HUDEP-2 (cell line): ENCODE results near the gene GGTLC3.
"Not testable (repeated sequence)": the region's sequence is repeated elsewhere in the genome, so short reads cannot be mapped to it uniquely, and the experiment has no call there.

ENCODE experiments used
- DNase-seq, 76 experiments: peaks; one replicate each; lab custom pipeline; 2025; ENCODE audit not compliant: unreplicated experiment in 76 of 76; lab: John Stamatoyannopoulos, UW

The GGTLC3 gene

GRCh38 chr22:18518061-18518460 is at the start of gene GGTLC3:
Gene GGTLC3, minus strand, starts transcription at chr22:18518161. Its CDS starts 264 bp downstream, at chr22:18517897.
- not testable (repeated sequence) for DNase-seq

- not testable (repeated sequence) for DNase-seq
Measured at GRCh38 chr22:18560099-18560974, 42.4 kb upstream of the GGTLC3 start.

DNA sequence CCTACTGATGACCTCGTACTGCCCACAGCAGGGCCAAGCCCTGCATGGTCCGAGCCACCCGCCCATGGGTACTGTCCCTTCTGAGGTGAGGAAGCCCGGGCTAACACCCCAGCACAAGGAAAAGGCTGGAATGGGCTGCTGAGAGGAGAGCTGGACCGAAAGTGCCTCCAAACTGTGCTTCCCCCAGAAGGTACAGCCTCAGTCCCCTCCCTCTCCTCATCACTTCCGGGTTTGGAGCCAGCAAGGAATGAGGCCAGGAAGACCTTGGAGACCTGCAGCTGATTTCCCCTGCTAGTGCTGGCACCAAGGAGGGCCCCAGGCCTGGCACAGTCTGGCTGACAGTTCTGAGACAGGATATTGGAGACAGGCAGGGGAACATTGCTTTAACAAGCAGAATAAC is 41.0 kb upstream of the GGTLC3 start:
- DNase-seq = not testable (repeated sequence)

DNA sequence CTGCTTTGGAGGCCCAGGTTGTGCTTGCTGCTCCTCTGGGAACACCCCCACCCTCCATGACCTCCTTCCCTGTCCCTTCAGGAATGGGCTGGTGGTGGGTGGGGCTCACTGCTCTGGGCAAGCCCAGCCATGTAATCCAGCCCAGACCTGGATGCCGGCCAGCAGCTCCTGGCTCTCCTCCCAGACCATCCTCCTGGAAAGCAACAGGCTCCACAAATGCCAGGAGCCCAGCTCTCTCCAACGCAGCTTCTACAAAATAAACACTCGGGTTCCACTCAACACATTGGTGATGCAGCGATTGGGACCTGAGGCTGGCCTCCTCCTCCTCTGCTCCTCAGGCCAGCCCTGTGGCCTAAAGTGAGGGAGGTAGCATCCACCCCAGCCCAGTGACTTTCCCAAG is 40.6 kb upstream of the GGTLC3 start:
- DNase-seq = not testable (repeated sequence)

- DNase-seq = not testable (repeated sequence)
Measured at GRCh38 chr22:18554280-18555256, 36.6 kb upstream of the GGTLC3 start.

DNA sequence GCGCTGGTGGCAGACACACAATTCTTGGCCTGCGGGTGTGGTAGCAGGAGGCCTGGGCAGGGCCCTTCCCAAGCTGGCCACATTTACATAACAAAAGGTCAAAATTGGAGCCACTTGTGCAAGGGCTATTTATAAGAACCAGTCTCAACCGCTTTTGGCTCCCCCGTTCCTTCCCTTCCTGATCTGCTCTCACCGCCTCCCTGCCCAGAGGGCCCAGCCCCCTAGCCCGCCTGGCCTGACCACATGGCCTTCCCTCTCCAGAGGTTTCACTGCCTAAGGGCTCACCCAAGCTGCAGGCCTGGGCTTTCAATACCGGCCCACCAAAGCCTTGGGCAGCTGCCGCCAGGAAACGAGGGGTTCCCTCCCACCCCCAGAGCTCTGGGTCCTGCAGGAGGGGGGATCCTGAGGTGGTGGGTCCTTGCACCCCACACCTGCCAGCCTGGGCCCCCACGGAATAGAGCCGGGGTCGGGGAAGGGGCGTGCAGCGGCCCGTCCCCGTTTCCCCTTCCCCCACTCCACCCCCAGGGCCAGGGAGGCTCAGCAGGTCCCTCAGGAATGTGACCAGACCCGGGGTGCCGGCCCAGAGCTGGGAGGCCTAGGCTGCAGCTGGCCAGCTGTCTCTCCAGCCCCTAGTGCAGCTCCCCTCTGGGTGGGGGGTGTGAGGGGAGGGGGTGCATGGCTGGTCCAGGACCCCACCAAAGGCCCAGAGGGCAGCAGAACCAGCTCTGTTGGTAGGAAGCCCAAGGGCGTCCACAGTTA is 35.1 kb upstream of the GGTLC3 start:
- DNase-seq = not testable (repeated sequence)

- not testable (repeated sequence) for DNase-seq
Measured at GRCh38 chr22:18551046-18551445, 33.1 kb upstream of the GGTLC3 start.

GRCh38 chr22:18549458-18550179 is 31.7 kb upstream of the GGTLC3 start:
- DNase-seq = not testable (repeated sequence)

DNA sequence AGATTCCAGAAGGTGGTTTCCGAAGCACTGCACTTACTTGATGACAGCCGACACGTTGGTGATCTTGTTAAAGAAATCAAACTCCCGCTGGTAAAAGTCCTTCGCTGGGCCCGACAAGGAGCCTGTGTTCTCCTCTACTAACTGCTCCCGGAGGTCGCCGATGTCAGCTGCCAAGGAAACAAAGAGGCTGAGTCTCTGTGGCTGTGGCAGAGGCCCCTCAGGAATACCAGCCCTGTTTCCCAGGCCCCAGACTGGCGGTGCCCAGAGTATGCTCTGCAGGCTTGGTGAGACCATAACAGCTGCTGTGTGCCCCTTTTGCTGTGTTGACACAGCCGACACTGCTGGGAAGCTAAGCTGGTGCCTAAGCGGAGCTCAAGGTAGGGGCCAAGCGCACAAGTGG is 26.7 kb upstream of the GGTLC3 start:
- not testable (repeated sequence) for DNase-seq

DNA sequence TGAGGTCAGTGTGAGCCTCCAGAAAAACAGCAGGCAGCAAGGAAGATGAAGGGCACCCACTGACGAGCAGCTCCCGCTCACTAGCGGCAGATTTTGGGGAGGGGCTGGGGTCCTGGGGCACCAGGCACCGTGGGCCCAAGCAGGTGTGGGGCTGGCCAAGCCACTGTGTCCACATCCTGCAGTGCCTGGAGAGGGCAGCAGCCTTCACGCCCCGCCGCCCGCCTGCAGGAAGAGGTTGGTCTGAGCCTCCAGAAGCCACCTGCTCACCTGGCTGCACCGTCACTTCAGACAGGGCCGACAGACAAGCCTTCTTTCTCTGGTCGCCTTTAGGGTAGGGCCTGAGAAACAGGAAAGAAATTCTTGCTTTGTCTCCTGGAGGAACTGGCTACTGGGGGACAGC is 25.4 kb upstream of the GGTLC3 start:
- DNase-seq = not testable (repeated sequence)

DNA sequence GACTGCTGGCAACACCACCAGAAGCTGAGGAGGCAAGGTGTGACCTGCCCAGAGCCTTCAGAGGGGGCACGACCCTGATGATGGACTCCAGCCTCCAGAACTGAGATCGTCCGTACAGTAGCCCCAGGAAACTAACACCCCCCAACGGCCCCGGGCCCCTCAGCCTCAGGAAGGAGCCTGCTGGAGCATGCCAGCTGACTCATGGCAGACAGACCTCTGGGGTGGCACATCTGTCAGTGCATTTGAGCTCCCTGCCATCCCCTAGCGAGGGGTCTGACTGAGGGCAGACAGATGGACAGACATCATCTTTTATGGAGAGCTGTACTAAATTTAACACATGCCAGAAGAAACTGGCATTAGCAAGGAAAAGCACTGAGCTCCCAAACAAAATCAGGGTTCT is 22.0 kb upstream of the GGTLC3 start:
- DNase-seq = not testable (repeated sequence)

DNA sequence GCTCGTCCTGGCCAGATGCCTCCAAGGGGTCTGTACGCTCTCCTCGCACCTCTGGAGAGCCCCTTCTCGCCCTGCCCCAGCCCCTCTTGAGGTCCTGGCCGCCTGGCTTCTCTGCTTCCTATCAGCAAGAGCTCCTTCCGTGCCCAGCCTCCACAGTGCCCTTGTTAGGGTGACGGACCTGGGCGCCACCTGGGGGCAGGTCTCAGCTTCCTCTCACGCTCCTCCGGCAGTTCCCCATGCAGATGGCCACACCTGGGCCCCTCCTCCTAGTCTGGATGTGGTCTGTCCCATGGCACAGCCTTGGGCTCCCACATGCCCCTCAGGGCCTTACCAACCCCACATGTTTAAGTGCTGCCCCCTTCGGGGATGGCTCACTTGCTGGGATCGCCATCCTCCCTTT is 16.4 kb upstream of the GGTLC3 start:
- DNase-seq = not testable (repeated sequence)

DNA sequence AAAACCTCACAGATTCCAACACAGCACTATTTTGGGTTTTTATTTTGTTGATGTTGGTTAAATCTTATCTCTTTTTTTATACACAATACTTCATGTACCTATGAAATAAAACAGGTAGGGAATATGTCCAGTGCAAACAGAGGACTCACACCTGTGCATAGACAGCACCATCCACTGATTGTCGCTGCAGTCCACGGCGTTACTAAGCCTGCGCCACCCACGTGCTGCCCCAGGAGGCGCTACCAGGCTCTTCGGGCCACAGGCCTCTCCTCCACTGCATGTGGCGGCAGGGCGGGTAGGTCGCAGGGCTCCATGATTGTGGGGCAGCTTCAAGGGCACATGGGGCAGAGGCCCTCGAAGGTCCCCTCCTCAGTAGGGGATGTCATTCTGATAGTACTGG is 15.7 kb upstream of the GGTLC3 start:
- not testable (repeated sequence) for DNase-seq

DNA sequence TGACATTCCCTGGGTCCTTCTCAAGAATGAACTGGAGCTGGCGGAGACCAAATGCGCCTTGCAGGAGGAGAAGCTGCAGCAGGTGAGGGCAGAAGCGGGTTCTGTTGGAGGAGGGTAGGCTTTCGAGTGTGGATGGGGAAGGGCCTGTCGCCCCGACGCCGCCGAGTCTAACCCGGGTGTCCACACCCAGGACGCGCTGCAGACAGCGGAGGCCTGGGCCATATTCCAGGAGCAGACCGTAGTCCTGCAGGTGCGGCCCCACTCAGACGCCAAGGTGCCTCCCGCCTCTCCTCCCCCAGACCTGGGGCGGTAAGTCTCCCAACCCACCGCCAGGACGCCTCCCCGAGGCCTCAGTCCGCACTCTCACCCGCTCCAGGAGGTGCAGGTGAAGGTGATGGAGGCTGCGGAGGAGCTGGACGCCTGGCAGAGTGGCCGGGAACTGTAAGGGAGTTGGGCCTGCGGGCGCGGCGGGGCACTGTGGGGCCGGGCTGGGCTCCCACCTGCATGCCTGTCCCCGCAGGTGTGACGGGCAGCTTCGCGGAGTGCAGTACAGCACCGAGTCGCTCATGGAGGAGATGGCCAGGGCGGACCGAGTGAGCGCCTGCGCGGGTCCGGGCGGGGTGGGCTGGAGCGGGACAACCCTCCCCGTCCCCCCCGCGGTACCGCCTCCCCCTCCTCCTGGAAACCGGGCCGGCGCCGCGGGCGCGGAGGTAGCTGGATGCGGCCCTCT is 11.6 kb upstream of the GGTLC3 start:
- DNase-seq = not testable (repeated sequence)

- DNase-seq = not testable (repeated sequence)
Measured at GRCh38 chr22:18528597-18529415, 10.8 kb upstream of the GGTLC3 start.

DNA sequence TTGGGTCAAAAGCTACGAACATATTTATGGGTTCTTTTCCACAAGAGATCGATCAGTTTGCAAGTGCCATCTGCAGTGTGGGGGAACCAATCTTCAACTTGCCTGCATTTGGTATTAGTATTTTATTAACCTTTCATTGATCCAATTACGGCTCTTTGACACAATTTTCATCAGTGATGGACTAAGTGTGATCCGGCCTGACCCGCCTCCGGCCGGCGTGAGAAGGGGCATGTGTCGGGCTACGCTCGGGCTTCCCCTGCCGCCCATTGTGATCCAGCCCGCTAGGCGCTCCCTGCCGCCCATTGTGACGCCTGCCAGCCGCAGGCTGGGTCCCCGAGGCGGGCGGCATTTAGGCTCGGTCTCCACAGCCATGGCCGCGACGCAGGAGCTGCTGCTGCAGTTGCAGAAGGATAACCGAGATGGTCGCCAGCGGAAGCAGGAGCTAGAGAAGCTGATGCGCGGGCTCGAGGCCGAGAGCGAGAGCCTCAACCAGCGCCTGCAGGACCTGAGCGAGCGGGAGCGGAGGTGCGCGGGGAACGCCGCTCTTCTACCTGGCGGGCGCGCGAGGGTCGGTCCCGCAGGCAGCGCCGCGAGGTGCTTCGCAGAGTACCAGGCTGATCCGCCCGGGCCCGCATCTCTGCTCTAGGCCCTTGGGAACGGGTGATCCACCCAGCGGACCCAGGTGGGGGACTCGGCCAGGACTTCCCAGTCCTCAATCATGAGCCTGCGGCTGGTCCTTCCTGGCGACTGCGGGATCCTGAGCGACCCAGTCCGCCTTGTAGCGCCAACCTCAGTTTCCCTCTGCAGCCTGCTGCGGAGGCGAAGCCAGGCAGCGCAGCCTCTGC is 10.0 kb upstream of the GGTLC3 start, which contains the start of gene TMEM191B:
TSS of gene TMEM191B (plus strand) at position 51 of the 845 bp plus-strand sequence. CDS start at position 230, 179 bp downstream.
- DNase-seq = not testable (repeated sequence)

GRCh38 chr22:18523328-18523727 is 5.4 kb upstream of the GGTLC3 start:
- DNase-seq = not testable (repeated sequence)
